Mucosa of stomach (tissue), 1 donor: ENCODE measurements around the gene TUBA8.
"Not testable (repeated sequence)": the region's sequence is repeated elsewhere in the genome, so short reads cannot be mapped to it uniquely, and the experiment has no call there.

Source experiments
- H3K27me3 ChIP-seq: one replicate; pipeline ENCODE4 v1.7.0; 2013; ENCODE audit warnings: mild to moderate bottlenecking, low read length; ENCODE audit not compliant: control insufficient read depth, insufficient read depth
- H3K36me3 ChIP-seq: one replicate; pipeline ENCODE4 v1.7.0; 2013; ENCODE audit warnings: low read length; ENCODE audit not compliant: control insufficient read depth, insufficient read depth
- H3K4me1 ChIP-seq: one replicate; pipeline ENCODE4 v1.7.0; 2013; ENCODE audit warnings: mild to moderate bottlenecking, low read length; ENCODE audit not compliant: control insufficient read depth, insufficient read depth
- H3K4me3 ChIP-seq: one replicate; pipeline ENCODE4 v1.7.0; 2013; ENCODE audit warnings: low read length
- H3K9ac ChIP-seq: one replicate; pipeline ENCODE4 v1.7.0; 2013; ENCODE audit warnings: mild to moderate bottlenecking, low read length, moderate library complexity
- H3K9me3 ChIP-seq: one replicate; pipeline ENCODE4 v1.7.0; 2013; ENCODE audit warnings: mild to moderate bottlenecking, low read length, moderate library complexity; ENCODE audit not compliant: control insufficient read depth
- donor health status: Pancreatic carcinoma.

Gene TUBA8

GRCh38 chr22:18172776-18173175 is 62.2 kb downstream of the TUBA8 start:
- H3K4me3 ChIP-seq, H3K9ac ChIP-seq, H3K4me1 ChIP-seq, H3K36me3 ChIP-seq, H3K9me3 ChIP-seq, H3K27me3 ChIP-seq: not testable (repeated sequence)

- not testable (repeated sequence) for H3K4me1 ChIP-seq, H3K27me3 ChIP-seq, H3K4me3 ChIP-seq, H3K9ac ChIP-seq, H3K9me3 ChIP-seq, H3K36me3 ChIP-seq
Observed at GRCh38 chr22:18173441-18173840, 62.8 kb downstream of the TUBA8 start.
